ENCODE results near the gene MGMT. TPM values are rescaled to one million over a fixed set of nuclear protein-coding genes. Genes with fewer than 3 reads are reported as not detected.

MGMT gene
- total RNA-seq, 1 donor from 2014 or later: 13.6 TPM

DNA sequence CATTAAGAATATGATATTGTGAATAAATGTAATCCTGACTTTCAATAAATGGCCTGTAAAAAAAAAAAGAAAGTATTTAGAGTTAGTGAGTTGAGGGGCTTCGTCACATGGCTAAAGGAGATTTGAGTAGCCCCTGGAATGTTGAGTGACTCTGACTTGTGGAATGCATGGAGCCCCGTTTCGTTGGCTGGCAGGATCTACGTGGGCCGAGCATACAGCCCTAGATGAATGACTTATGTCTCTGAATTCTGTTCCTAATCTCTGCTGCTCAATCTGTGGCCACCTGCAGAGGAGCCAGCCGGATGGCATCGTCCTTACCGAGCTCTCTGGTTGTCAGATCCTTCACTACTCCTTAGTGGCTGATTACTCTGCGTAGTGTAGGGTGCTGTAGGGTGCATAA, 155.7 kb downstream of the MGMT start:
- H3K27ac Mint-ChIP-seq: no peak overlapping the region

DNA sequence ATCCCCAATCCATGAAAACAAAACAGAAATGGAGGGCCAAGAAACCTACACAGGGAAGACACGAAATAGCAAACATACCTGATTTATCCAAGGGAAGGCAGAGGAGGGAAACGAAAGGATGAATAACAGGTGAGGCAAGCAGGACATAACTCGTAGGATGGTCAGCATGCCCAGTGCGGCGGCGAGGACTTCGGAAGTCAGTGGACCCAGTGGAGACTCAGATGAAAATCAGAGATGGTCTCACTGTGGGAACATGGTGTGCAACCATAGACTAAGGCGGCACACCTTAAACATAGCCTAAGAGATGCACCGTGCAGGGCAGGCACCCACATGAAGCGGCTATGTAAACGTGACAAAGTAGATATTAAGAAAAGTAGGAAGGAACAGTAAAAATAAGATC, 157.5 kb downstream of the MGMT start:
- peak overlapping the region; percentile 8 for H3K27ac Mint-ChIP-seq
- no peak overlapping the region for H3K4me3 Mint-ChIP-seq (ENCODE audit: low read depth)
- peaks cover 4% of the 10 kb centered on the region for H3K4me1 Mint-ChIP-seq (ENCODE audit: low read depth)
- no peak for DNase-seq (ENCODE audit: low spot score, unreplicated experiment)
- no peaks in the 10 kb centered on the region for H3K36me3 Mint-ChIP-seq (ENCODE audit: insufficient read depth)
- H3K9me3 Mint-ChIP-seq (ENCODE audit: low read depth): no peaks in the 10 kb centered on the region
- TF ChIP-seq, protein P1, sequence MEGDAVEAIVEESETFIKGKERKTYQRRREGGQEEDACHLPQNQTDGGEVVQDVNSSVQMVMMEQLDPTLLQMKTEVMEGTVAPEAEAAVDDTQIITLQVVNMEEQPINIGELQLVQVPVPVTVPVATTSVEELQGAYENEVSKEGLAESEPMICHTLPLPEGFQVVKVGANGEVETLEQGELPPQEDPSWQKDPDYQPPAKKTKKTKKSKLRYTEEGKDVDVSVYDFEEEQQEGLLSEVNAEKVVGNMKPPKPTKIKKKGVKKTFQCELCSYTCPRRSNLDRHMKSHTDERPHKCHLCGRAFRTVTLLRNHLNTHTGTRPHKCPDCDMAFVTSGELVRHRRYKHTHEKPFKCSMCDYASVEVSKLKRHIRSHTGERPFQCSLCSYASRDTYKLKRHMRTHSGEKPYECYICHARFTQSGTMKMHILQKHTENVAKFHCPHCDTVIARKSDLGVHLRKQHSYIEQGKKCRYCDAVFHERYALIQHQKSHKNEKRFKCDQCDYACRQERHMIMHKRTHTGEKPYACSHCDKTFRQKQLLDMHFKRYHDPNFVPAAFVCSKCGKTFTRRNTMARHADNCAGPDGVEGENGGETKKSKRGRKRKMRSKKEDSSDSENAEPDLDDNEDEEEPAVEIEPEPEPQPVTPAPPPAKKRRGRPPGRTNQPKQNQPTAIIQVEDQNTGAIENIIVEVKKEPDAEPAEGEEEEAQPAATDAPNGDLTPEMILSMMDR (IDR thresholded peaks at IDR 0.05; ENCODE audit: unreplicated experiment): no peak
- peaks cover 13% of the 10 kb centered on the region for H3K27me3 Mint-ChIP-seq

More for the DNA sequence above, 155.7 kb downstream of the MGMT start:
- Mint-ChIP-seq H3K27me3 (peaks cover 13% of the 10 kb centered on the region), H3K4me3 (ENCODE audit: low read depth) (no peak overlapping the region), H3K36me3 (ENCODE audit: insufficient read depth) (no peaks in the 10 kb centered on the region), H3K9me3 (ENCODE audit: low read depth) (peaks cover 2% of the 10 kb centered on the region), H3K4me1 (ENCODE audit: low read depth) (peaks cover 4% of the 10 kb centered on the region)
- no peak for DNase-seq (ENCODE audit: low spot score, unreplicated experiment)
- TF ChIP-seq, protein P1 (IDR thresholded peaks at IDR 0.05; ENCODE audit: unreplicated experiment): no peak

DNA sequence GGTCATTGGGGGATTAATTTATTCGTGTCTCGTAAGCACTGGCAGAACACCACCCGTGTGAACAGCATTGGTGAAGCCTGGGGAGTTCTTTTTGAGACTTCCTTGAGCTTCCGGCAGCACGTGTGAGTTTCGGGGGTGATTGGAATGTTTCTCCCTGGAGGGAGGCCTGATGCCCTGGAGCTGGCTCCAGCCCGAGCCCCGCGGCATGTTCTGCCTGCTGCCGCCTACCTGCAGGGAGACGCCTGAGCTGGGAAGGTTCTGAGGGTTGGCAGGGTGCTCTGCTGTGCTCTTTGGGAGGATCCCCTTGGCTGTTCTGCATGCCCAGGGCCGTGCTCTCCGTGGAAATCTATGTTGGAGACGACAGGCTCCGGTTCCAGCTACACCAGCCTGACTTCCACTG, 159.3 kb downstream of the MGMT start:
- H3K9me3 Mint-ChIP-seq (ENCODE audit: low read depth): no peaks in the 10 kb centered on the region
- H3K27me3 Mint-ChIP-seq: peaks cover 13% of the 10 kb centered on the region
- peaks cover 4% of the 10 kb centered on the region for H3K4me1 Mint-ChIP-seq (ENCODE audit: low read depth)
- H3K4me3 Mint-ChIP-seq (ENCODE audit: low read depth): no peak overlapping the region
- H3K27ac Mint-ChIP-seq: no peak overlapping the region
- TF ChIP-seq, protein P1 (IDR thresholded peaks at IDR 0.05; ENCODE audit: unreplicated experiment): no peak
- no peak for DNase-seq (ENCODE audit: low spot score, unreplicated experiment)
- no peaks in the 10 kb centered on the region for H3K36me3 Mint-ChIP-seq (ENCODE audit: insufficient read depth)

DNA sequence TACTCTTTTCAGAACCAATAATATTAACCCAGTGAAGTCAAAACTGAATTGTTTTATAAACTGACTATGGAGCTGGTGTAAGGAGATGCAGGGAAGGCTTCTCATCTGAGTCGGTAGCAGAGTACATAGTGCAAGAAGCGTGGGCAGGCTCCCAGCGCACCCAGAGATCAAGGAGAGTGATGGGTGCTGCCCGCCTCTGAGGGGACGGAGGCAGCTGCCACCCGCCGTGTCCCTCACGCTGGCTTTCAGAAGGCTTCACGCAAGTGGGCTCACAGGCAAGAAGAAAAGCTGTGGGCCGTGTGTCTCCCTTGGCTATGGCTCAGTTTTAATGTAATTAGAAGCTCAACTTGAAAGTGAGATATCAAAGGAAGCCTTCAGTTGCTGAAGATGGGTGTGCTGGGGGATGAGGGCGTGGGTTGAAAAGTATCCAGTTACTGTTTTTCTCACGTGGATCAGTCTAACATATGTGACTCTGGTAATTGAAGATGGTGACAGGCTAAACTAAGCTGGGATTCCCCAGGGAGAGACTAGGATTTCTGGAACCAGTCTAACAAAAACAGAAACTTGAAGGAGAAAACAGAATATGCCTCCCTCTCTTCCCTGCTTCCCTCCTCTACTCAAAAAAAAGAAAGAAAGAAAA, 159.9 kb downstream of the MGMT start:
- H3K4me1 Mint-ChIP-seq (ENCODE audit: low read depth): peaks cover 4% of the 10 kb centered on the region
- H3K9me3 Mint-ChIP-seq (ENCODE audit: low read depth): no peaks in the 10 kb centered on the region
- TF ChIP-seq, protein P1 (IDR thresholded peaks at IDR 0.05; ENCODE audit: unreplicated experiment): no peak
- peaks cover 13% of the 10 kb centered on the region for H3K27me3 Mint-ChIP-seq
- H3K27ac Mint-ChIP-seq: no peak overlapping the region
- no peak overlapping the region for H3K4me3 Mint-ChIP-seq (ENCODE audit: low read depth)
- no peaks in the 10 kb centered on the region for H3K36me3 Mint-ChIP-seq (ENCODE audit: insufficient read depth)
- DNase-seq (ENCODE audit: low spot score, unreplicated experiment): no peak

DNA sequence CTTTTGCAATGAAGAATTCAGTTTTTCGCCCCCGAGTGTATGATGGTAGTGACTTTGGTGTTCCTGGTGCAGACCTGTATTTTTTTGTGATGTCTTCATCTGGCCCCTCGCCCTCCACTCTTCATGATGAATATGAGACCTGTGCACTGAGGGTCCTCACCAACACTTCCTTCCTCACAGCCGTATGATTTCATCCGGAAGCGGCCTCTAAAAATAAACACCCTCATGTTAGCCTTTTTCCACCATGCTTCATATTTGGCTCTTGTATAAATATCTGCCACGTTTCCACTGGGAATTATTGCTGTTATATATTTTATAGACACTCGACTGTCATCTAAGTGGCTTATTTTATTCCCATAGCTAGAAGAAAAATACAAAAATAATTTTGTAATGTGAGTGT, 160.4 kb downstream of the MGMT start:
- TF ChIP-seq, protein P1 (IDR thresholded peaks at IDR 0.05; ENCODE audit: unreplicated experiment): no peak
- peaks cover 3% of the 10 kb centered on the region for H3K4me1 Mint-ChIP-seq (ENCODE audit: low read depth)
- no peak overlapping the region for H3K4me3 Mint-ChIP-seq (ENCODE audit: low read depth)
- peaks cover 1% of the 10 kb centered on the region for H3K9me3 Mint-ChIP-seq (ENCODE audit: low read depth)
- no peak for DNase-seq (ENCODE audit: low spot score, unreplicated experiment)
- H3K36me3 Mint-ChIP-seq (ENCODE audit: insufficient read depth): no peaks in the 10 kb centered on the region
- peaks cover 13% of the 10 kb centered on the region for H3K27me3 Mint-ChIP-seq
- H3K27ac Mint-ChIP-seq: no peak overlapping the region

All from progenitor cell of endocrine pancreas (in vitro differentiated cells).